ENCODE results near the gene DNAAF1. TPM values are rescaled to one million over a fixed set of nuclear protein-coding genes. Genes with fewer than 3 reads are reported as not detected.

Gene DNAAF1
- total RNA-seq = not detected

GRCh38 chr16:84144859-84145639 is at the start of gene DNAAF1, which contains the start of gene HSDL1:
TSS of gene DNAAF1 (plus strand) at chr16:84145308. CDS start at chr16:84145441, 133 bp downstream.
TSS of gene HSDL1 (minus strand) at chr16:84145177. CDS start at chr16:84131321, 13,856 bp downstream.
- peaks cover 5% of the 10 kb centered on the region for H3K4me1 Mint-ChIP-seq
- no peaks in the 10 kb centered on the region for H3K36me3 Mint-ChIP-seq
- peak; percentile 83 for ATAC-seq (ENCODE audit: low read depth)

GRCh38 chr16:84095466-84095865 is 49.6 kb upstream of the DNAAF1 start:
- peaks cover 21% of the 10 kb centered on the region for H3K36me3 Mint-ChIP-seq
- H3K9me3 Mint-ChIP-seq = no peaks in the 10 kb centered on the region
- no peak for DNase-seq
- H3K4me3 Mint-ChIP-seq = no peak overlapping the region
- peaks cover 13% of the 10 kb centered on the region for H3K4me1 Mint-ChIP-seq
- H3K27ac Mint-ChIP-seq = no peak overlapping the region
- POLR2A ChIA-PET = no interaction called here
- H3K27me3 Mint-ChIP-seq = no peaks in the 10 kb centered on the region
- no peak for ATAC-seq (ENCODE audit: low read depth)

More at GRCh38 chr16:84144859-84145639, at the start of gene DNAAF1, which contains the start of gene HSDL1:
- no peaks in the 10 kb centered on the region for H3K9me3 Mint-ChIP-seq
- H3K4me3 Mint-ChIP-seq = peak within 1 kb of the TSS; percentile 95
- H3K27me3 Mint-ChIP-seq = peaks cover 6% of the 10 kb centered on the region
- DNase-seq = peak; percentile 99
- POLR2A ChIA-PET = interaction anchor here (0.7 to 2.6 kb wide), 2 partner anchors 28 to 33 kb away, joined by 3 to 16 read pairs; partner anchors contain the start of gene MBTPS1
- peak within 1 kb of the TSS; percentile 80 for H3K27ac Mint-ChIP-seq

- Mint-ChIP-seq H3K4me3 (no peak overlapping the region), H3K9me3 (no peaks in the 10 kb centered on the region), H3K27me3 (no peaks in the 10 kb centered on the region), H3K27ac (no peak overlapping the region), H3K36me3 (peaks cover 21% of the 10 kb centered on the region), H3K4me1 (peaks cover 15% of the 10 kb centered on the region)
- POLR2A ChIA-PET = no interaction called here
- no peak for ATAC-seq (ENCODE audit: low read depth)
- no peak for DNase-seq
Measured at GRCh38 chr16:84096447-84097005, 48.6 kb upstream of the DNAAF1 start.

GRCh38 chr16:84098939-84099338 is 46.2 kb upstream of the DNAAF1 start:
- Mint-ChIP-seq H3K27ac (no peak overlapping the region), H3K36me3 (peaks cover 19% of the 10 kb centered on the region), H3K4me3 (no peak overlapping the region), H3K4me1 (peaks cover 17% of the 10 kb centered on the region), H3K9me3 (no peaks in the 10 kb centered on the region), H3K27me3 (no peaks in the 10 kb centered on the region)
- no peak for DNase-seq
- ATAC-seq (ENCODE audit: low read depth) = no peak
- POLR2A ChIA-PET = no interaction called here

- DNase-seq (no peak), ATAC-seq (ENCODE audit: low read depth) (no peak)
- POLR2A ChIA-PET = no interaction called here
- peaks cover 10% of the 10 kb centered on the region for H3K36me3 Mint-ChIP-seq
- no peaks in the 10 kb centered on the region for H3K27me3 Mint-ChIP-seq
- H3K9me3 Mint-ChIP-seq = no peaks in the 10 kb centered on the region
- H3K27ac Mint-ChIP-seq = no peak overlapping the region
- H3K4me3 Mint-ChIP-seq = no peak overlapping the region
- H3K4me1 Mint-ChIP-seq = peaks cover 19% of the 10 kb centered on the region
Measured at GRCh38 chr16:84103678-84104077, 41.4 kb upstream of the DNAAF1 start.

- Mint-ChIP-seq H3K4me3 (no peak overlapping the region), H3K9me3 (no peaks in the 10 kb centered on the region), H3K4me1 (peaks cover 14% of the 10 kb centered on the region), H3K27ac (no peak overlapping the region), H3K36me3 (peaks cover 8% of the 10 kb centered on the region), H3K27me3 (no peaks in the 10 kb centered on the region)
- DNase-seq (no peak), ATAC-seq (ENCODE audit: low read depth) (no peak)
- POLR2A ChIA-PET = no interaction called here
Measured at GRCh38 chr16:84104231-84104630, 40.9 kb upstream of the DNAAF1 start.

GRCh38 chr16:84105301-84105815 is 39.8 kb upstream of the DNAAF1 start:
- H3K9me3 Mint-ChIP-seq = no peaks in the 10 kb centered on the region
- no peak for ATAC-seq (ENCODE audit: low read depth)
- no peak overlapping the region for H3K27ac Mint-ChIP-seq
- POLR2A ChIA-PET = no interaction called here
- no peaks in the 10 kb centered on the region for H3K27me3 Mint-ChIP-seq
- no peak for DNase-seq
- H3K36me3 Mint-ChIP-seq = peaks cover 6% of the 10 kb centered on the region
- peaks cover 8% of the 10 kb centered on the region for H3K4me1 Mint-ChIP-seq
- H3K4me3 Mint-ChIP-seq = no peak overlapping the region

- Mint-ChIP-seq H3K36me3 (peaks cover 4% of the 10 kb centered on the region), H3K4me3 (no peak overlapping the region), H3K4me1 (peaks cover 6% of the 10 kb centered on the region), H3K27me3 (no peaks in the 10 kb centered on the region), H3K9me3 (no peaks in the 10 kb centered on the region), H3K27ac (no peak overlapping the region)
- ATAC-seq (ENCODE audit: low read depth) = no peak
- DNase-seq = no peak
- POLR2A ChIA-PET = interaction anchor here (2.7 kb wide), 1 partner anchor 11 kb away, joined by 10 read pairs; the partner anchor contains the start of gene MBTPS1
Measured at GRCh38 chr16:84105948-84106740, 39.0 kb upstream of the DNAAF1 start.

GRCh38 chr16:84107921-84108320 is 37.2 kb upstream of the DNAAF1 start:
- peak overlapping the region; percentile 56 for H3K27ac Mint-ChIP-seq

GRCh38 chr16:84109598-84110335 is 35.3 kb upstream of the DNAAF1 start:
- Mint-ChIP-seq H3K27me3 (no peaks in the 10 kb centered on the region), H3K36me3 (peaks cover 2% of the 10 kb centered on the region), H3K4me3 (no peak overlapping the region), H3K4me1 (peaks cover 3% of the 10 kb centered on the region), H3K9me3 (no peaks in the 10 kb centered on the region), H3K27ac (no peak overlapping the region)
- POLR2A ChIA-PET = no interaction called here
- no peak for ATAC-seq (ENCODE audit: low read depth)
- no peak for DNase-seq

More at GRCh38 chr16:84107921-84108320, 37.2 kb upstream of the DNAAF1 start:
- no peaks in the 10 kb centered on the region for H3K27me3 Mint-ChIP-seq
- no peaks in the 10 kb centered on the region for H3K36me3 Mint-ChIP-seq
- H3K4me3 Mint-ChIP-seq = no peak overlapping the region
- H3K4me1 Mint-ChIP-seq = peaks cover 6% of the 10 kb centered on the region
- ATAC-seq (ENCODE audit: low read depth) (no peak), DNase-seq (no peak)
- H3K9me3 Mint-ChIP-seq = no peaks in the 10 kb centered on the region
- POLR2A ChIA-PET = interaction anchor here (2.7 kb wide), 1 partner anchor 9 kb away, joined by 10 read pairs; the partner anchor contains the start of gene MBTPS1

GRCh38 chr16:84110527-84110926 is 34.6 kb upstream of the DNAAF1 start:
- DNase-seq = no peak
- Mint-ChIP-seq H3K9me3 (no peaks in the 10 kb centered on the region), H3K4me3 (no peak overlapping the region), H3K36me3 (peaks cover 2% of the 10 kb centered on the region), H3K27me3 (no peaks in the 10 kb centered on the region), H3K4me1 (peaks cover 7% of the 10 kb centered on the region), H3K27ac (no peak overlapping the region)
- POLR2A ChIA-PET = no interaction called here
- ATAC-seq (ENCODE audit: low read depth) = no peak

- no peak for ATAC-seq (ENCODE audit: low read depth)
- peaks cover 2% of the 10 kb centered on the region for H3K36me3 Mint-ChIP-seq
- H3K9me3 Mint-ChIP-seq = no peaks in the 10 kb centered on the region
- no peak for DNase-seq
- POLR2A ChIA-PET = interaction anchor here (0.6 kb wide), 1 partner anchor 146 kb away, joined by 3 read pairs; no protein-coding TSS in a partner anchor
- peaks cover 9% of the 10 kb centered on the region for H3K4me1 Mint-ChIP-seq
- H3K27ac Mint-ChIP-seq = no peak overlapping the region
- H3K27me3 Mint-ChIP-seq = no peaks in the 10 kb centered on the region
- no peak overlapping the region for H3K4me3 Mint-ChIP-seq
Measured at GRCh38 chr16:84111525-84111924, 33.6 kb upstream of the DNAAF1 start.
